HUES6 (cell line): ENCODE data around the gene CLCN6.
A peak's percentile ranks its signal among the peaks of the same experiment; 100 is the strongest.

ENCODE experiments used
- H3K27ac ChIP-seq: 2 replicates; pipeline ENCODE4 v1.7.0; 2013; ENCODE audit warnings: low read depth, mild to moderate bottlenecking, low read length, inconsistent platforms
- H3K27me3 ChIP-seq: 2 replicates; pipeline ENCODE4 v1.6.1; 2013; ENCODE audit warnings: low read length; ENCODE audit not compliant: control insufficient read depth, insufficient read depth
- H3K36me3 ChIP-seq: 2 replicates; pipeline ENCODE4 v1.6.1; 2013; ENCODE audit warnings: low read length; ENCODE audit not compliant: control insufficient read depth, insufficient read depth
- H3K4me1 ChIP-seq: 2 replicates; pipeline ENCODE4 v1.6.1; 2013; ENCODE audit warnings: low read length; ENCODE audit not compliant: control insufficient read depth, insufficient read depth
- H3K4me3 ChIP-seq: 2 replicates; pipeline ENCODE4 v1.5.1; 2013; ENCODE audit warnings: low read depth, low read length
- H3K9ac ChIP-seq: one replicate; pipeline ENCODE4 v1.6.1; 2013; ENCODE audit warnings: mild to moderate bottlenecking, low read length
- H3K9me3 ChIP-seq: 2 replicates; pipeline ENCODE4 v1.6.1; 2013; ENCODE audit warnings: low read depth, low read length; ENCODE audit not compliant: control insufficient read depth, insufficient read depth

Gene CLCN6

GRCh38 chr1:11858968-11859871 lies 53.2 kb downstream of the CLCN6 start:
- Histone ChIP-seq H3K36me3 (no peaks in the 10 kb centered on the region), H3K9ac (peak overlapping the region; percentile 67), H3K4me3 (peak overlapping the region; percentile 59), H3K27me3 (peaks cover 61% of the 10 kb centered on the region), H3K4me1 (peaks cover 6% of the 10 kb centered on the region; the same call in 1 of the 2 replicates), H3K27ac (no peak overlapping the region), H3K9me3 (no peaks in the 10 kb centered on the region)

DNA sequence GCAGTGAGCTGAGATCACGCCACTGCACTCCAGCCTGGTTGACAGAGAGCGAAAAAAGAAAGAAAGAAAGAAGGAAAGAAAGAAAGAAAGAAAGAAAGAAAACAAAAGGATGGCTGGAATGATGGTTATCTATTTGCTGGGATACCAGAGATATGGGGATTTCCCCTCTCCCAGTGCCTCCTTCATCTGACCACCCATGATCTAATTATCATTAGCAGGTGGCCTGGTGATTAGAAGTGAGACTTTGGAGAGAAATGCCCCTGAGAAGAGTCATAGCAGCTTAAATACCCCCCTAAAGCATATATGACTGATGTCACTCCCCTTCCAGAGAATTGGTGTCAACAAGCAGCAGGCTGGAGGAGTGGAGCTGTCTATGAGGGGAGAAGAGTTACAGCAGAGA lies 54.1 kb downstream of the CLCN6 start:
- Histone ChIP-seq H3K36me3 (no peaks in the 10 kb centered on the region), H3K4me3 (no peak overlapping the region), H3K27me3 (peaks cover 61% of the 10 kb centered on the region), H3K9ac (no peak overlapping the region), H3K4me1 (peaks cover 6% of the 10 kb centered on the region; the same call in 1 of the 2 replicates), H3K27ac (no peak overlapping the region), H3K9me3 (no peaks in the 10 kb centered on the region)

- Histone ChIP-seq H3K27me3 (peaks cover 61% of the 10 kb centered on the region), H3K27ac (no peak overlapping the region)
Observed at GRCh38 chr1:11860587-11860986, 54.6 kb downstream of the CLCN6 start.

GRCh38 chr1:11862890-11863289 lies 56.9 kb downstream of the CLCN6 start:
- peaks cover 46% of the 10 kb centered on the region for H3K27me3 ChIP-seq
- H3K27ac ChIP-seq: no peak overlapping the region
- peaks cover 6% of the 10 kb centered on the region; the same call in 1 of the 2 replicates for H3K4me1 ChIP-seq
- H3K4me3 ChIP-seq: no peak overlapping the region
- H3K36me3 ChIP-seq: no peaks in the 10 kb centered on the region
- no peaks in the 10 kb centered on the region for H3K9me3 ChIP-seq
- H3K9ac ChIP-seq: no peak overlapping the region

More at GRCh38 chr1:11860587-11860986, 54.6 kb downstream of the CLCN6 start:
- H3K4me1 ChIP-seq: peaks cover 6% of the 10 kb centered on the region; the same call in 1 of the 2 replicates
- no peak overlapping the region for H3K4me3 ChIP-seq
- H3K9me3 ChIP-seq: no peaks in the 10 kb centered on the region
- H3K36me3 ChIP-seq: no peaks in the 10 kb centered on the region
- H3K9ac ChIP-seq: no peak overlapping the region

DNA sequence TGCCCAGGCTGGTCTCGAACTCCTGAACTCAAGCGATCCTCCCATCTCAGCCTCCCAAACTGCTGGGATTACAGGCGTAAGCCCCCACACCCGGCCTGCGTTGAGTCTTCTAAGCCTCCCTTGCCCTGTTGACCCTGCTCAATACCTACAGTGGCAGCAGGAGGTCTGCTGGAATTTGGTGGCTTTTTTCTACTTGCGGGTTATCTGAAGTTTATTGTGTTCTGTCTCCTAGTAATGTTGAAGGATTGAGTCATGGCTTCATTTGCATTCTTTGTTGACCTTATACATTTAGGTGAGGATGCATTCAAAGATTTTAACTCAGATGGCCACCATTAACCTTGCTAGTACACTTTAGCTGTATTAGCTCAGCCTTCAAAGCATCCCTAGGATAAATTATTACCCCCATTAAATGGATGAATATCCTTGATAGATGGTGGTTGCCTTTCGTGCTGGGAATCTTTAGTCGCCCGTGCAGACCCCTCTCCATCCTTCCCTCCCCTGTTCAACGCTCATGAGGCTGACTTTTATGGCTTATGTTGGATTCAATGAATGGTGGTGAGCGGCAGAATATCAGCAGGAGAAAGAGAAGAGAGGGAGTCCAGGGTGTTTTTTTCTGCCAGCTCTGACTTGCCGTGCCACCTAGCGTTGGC lies 62.5 kb downstream of the CLCN6 start:
- H3K9ac ChIP-seq: no peak overlapping the region
- no peak overlapping the region for H3K4me3 ChIP-seq
- H3K9me3 ChIP-seq: no peaks in the 10 kb centered on the region
- no peak overlapping the region for H3K27ac ChIP-seq
- no peaks in the 10 kb centered on the region for H3K4me1 ChIP-seq
- H3K36me3 ChIP-seq: no peaks in the 10 kb centered on the region
- H3K27me3 ChIP-seq: no peaks in the 10 kb centered on the region

- no peaks in the 10 kb centered on the region; the same call in 1 of the 2 replicates for H3K4me1 ChIP-seq
- H3K27ac ChIP-seq: no peak overlapping the region
- no peaks in the 10 kb centered on the region for H3K9me3 ChIP-seq
- no peaks in the 10 kb centered on the region for H3K27me3 ChIP-seq
- H3K36me3 ChIP-seq: no peaks in the 10 kb centered on the region
- no peak overlapping the region for H3K4me3 ChIP-seq
- H3K9ac ChIP-seq: no peak overlapping the region
Observed at GRCh38 chr1:11869104-11869503, 63.1 kb downstream of the CLCN6 start.

DNA sequence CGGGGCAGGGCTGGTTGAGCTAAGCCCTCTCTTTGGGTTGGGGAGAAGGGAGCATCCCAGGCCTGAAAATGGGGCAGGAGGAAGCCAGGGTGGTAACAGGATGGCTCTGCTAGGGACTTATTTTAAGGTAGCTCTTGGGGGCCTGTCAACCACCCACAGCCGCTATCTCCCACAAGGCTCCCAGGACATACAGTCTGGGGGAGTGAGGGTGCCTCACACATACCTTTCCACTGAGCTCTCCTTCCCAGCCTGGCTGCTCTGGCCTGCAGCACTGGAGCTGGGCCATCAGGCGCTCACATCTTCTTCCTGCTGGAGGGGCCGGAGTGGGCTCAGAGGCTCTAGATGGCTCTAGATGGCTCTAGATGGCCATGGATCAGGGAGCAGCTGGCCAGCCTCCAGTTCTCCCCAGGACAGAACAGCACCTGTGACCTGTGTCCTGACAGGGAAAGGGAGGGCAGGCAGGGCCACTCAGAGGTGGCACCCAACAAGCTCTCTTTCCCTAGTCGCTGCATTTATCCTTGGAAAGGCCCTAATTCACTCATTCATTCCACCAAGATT lies 63.7 kb downstream of the CLCN6 start:
- no peaks in the 10 kb centered on the region for H3K36me3 ChIP-seq
- no peaks in the 10 kb centered on the region for H3K9me3 ChIP-seq
- no peaks in the 10 kb centered on the region; the same call in 1 of the 2 replicates for H3K4me1 ChIP-seq
- H3K27me3 ChIP-seq: no peaks in the 10 kb centered on the region
- H3K9ac ChIP-seq: no peak overlapping the region
- no peak overlapping the region for H3K4me3 ChIP-seq
- H3K27ac ChIP-seq: no peak overlapping the region

DNA sequence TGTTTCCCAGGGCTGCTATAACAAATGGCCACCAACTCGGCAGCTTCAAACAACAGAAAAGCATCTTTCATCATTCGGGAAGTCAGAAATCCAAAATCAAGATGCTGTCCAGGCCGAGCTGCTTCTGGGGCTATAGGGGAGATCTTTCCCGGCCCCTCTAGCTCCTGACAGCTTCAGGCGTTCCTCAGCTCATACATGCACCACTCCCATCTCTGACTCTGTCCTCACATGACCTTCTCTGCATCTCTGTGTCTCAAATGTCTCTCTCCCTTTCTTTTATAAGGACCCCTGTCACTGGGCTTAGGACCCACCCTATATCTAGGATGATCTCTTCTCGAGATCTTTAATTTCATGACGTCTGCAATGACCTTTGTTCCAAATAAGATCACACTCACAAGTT lies 66.6 kb downstream of the CLCN6 start:
- H3K27me3 ChIP-seq: no peaks in the 10 kb centered on the region
- H3K9me3 ChIP-seq: no peaks in the 10 kb centered on the region
- no peaks in the 10 kb centered on the region for H3K36me3 ChIP-seq
- H3K4me1 ChIP-seq: no peaks in the 10 kb centered on the region; the same call in 1 of the 2 replicates
- no peak overlapping the region for H3K27ac ChIP-seq
- no peak overlapping the region for H3K9ac ChIP-seq
- H3K4me3 ChIP-seq: no peak overlapping the region

GRCh38 chr1:11873395-11874257 lies 67.6 kb downstream of the CLCN6 start:
- Histone ChIP-seq H3K9me3 (no peaks in the 10 kb centered on the region), H3K27ac (no peak overlapping the region), H3K4me1 (no peaks in the 10 kb centered on the region; the same call in 1 of the 2 replicates), H3K9ac (no peak overlapping the region), H3K36me3 (no peaks in the 10 kb centered on the region), H3K4me3 (no peak overlapping the region), H3K27me3 (no peaks in the 10 kb centered on the region)

DNA sequence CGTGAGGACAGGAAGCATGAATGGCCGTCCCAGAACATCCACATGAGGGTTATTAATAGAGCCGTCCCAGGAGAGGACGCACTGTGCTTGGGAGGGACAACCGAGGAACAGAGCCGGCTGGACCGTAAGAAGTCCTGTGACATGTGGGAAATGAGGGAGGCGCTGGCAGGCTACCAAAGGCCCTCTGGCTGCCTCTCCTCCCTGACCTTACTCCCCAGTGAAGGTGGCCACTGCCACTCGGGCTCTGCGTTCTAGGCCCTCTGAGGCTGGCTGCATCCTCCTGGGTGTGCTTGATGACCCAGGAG lies 68.2 kb downstream of the CLCN6 start:
- Histone ChIP-seq H3K27me3 (no peaks in the 10 kb centered on the region), H3K27ac (no peak overlapping the region), H3K9ac (no peak overlapping the region), H3K4me3 (no peak overlapping the region), H3K4me1 (no peaks in the 10 kb centered on the region; the same call in 1 of the 2 replicates), H3K9me3 (no peaks in the 10 kb centered on the region), H3K36me3 (no peaks in the 10 kb centered on the region)
